Fibroblast of villous mesenchyme (primary cell): ENCODE results near the gene NGEF. TPM values are rescaled to one million over a fixed set of nuclear protein-coding genes. Genes with fewer than 3 reads are reported as not detected.

Source experiments
- DNase-seq: peaks from one replicate; pipeline ENCODE4 v3.0.0-alpha.2; 2010; ENCODE audit warnings: low read depth
- H3K4me3 ChIP-seq: 2 replicates; pipeline ENCODE4 v1.5.1; 2011; ENCODE audit warnings: low read depth, mild to moderate bottlenecking, low read length
- CTCF ChIP-seq: IDR thresholded peaks from 2 replicates; pipeline ENCODE4 v1.5.1; 2012; ENCODE audit warnings: low read depth, mild to moderate bottlenecking, low read length; ENCODE audit not compliant: insufficient read depth
- total RNA-seq: library from RNA; depleted of rRNA; stranded (reverse); fragments of >200 nt; gene quantifications from 2 replicates; pipeline ENCODE4 v1.2.3, GENCODE V29; 2012

The NGEF gene
- total RNA-seq, 1 donor = 0.86 TPM

GRCh38 chr2:233007270-233007669 is 5.8 kb downstream of the NGEF start:
- TF ChIP-seq CTCF = no peak
- no peak for DNase-seq
- H3K4me3 ChIP-seq = no peak overlapping the region

DNA sequence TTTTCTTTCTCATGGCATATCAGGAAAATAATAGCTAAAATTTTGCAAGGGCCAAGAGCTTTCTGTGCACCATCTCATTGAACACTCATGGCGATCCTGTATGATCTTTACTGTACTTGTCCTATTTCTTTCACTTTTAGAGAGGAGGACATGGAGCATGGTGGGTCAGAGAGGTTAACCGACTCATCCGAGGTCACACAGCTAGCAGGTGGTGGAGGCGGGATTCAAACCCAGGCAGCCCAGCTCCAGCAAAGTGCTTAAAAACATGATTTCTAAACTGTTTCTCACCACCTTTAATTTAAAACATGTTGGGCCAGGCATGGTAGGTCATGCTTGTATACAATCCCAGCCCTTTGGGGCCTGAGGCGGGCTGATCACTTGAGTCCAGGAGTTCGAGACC is 6.4 kb downstream of the NGEF start:
- no peak for TF ChIP-seq CTCF
- H3K4me3 ChIP-seq = no peak overlapping the region
- no peak for DNase-seq

DNA sequence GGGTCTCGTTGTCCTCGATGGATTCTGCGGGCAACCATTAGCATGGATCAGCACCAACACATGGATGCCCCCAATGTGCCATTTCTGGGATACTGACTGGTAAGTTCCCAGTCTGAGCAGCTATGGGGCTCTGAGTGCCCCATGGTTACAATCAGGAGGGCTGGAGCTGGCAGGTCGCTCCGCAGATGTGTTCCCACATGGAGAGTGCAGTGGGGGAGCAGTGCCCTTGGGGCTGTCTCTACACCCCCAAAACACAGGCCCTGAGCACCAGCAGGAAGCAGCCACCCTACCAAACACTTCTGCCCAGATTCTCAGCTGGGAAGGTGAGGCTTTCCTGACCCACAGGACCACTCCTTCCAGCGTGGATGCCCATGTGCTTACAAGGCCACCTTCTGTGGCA is 8.0 kb downstream of the NGEF start:
- DNase-seq = no peak
- TF ChIP-seq CTCF = no peak
- H3K4me3 ChIP-seq = no peak overlapping the region

DNA sequence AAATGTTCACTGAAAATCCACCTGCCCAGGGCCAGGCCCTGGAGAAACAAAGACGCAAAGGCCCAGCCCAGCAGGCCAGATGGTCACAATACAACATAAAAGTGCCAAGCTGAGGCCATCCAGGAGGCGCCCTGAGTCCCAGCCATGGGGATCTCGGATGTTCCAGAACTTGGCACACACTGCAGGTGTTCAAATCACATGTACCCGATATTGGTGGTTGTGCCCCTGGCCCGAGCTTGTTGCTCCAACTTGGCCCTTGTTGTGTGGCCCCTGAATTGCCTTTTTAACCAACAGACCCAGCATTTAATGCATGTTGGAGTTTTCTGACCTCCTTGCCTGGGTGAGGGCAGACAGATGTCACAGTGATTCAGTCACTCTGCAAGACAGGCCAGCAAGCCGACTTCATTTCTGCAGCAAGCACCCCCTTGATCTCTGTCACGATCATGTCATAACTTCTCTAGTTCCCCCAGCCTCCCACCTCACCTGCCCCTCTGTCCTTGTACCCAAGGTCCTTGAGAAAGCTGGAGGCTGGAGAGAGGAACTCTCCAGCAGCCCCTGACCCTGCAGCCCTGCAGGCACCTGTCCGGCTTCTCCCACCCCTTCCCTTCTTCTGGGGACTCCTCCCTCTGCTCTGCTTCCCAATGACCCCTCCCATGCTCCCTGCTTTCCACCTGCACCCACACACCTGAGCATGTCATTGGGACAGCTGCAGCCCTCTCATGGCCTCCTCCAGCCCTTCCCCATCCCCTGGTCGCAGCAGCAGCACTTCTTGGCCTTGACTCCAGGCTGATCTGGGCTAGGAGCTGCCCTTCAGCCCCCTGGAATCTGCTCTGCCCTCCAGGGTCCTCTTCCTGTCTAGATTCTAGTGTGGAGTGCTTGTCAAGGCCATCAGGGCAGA is 9.1 kb downstream of the NGEF start:
- no peak for TF ChIP-seq CTCF
- H3K4me3 ChIP-seq = no peak overlapping the region
- DNase-seq = no peak

GRCh38 chr2:233002829-233003657 is 10.0 kb downstream of the NGEF start:
- TF ChIP-seq CTCF = no peak
- no peak for DNase-seq
- no peak overlapping the region for H3K4me3 ChIP-seq

GRCh38 chr2:233000886-233001750 is 11.9 kb downstream of the NGEF start:
- no peak overlapping the region for H3K4me3 ChIP-seq
- TF ChIP-seq CTCF = no peak
- no peak for DNase-seq
